GM19238 (cell line): ENCODE data around the gene VIPR1.

Experiments used
- DNase-seq: peaks from one replicate; pipeline ENCODE4 v3.0.0; 2011; ENCODE audit warnings: low spot score; ENCODE audit not compliant: insufficient read length

VIPR1 gene

GRCh38 chr3:42502429-42503250, at the start of gene VIPR1:
TSS of gene VIPR1 (plus strand) at chr3:42502643. CDS start at chr3:42502736, 93 bp downstream.
- DNase-seq = peak; percentile 88

GRCh38 chr3:42456211-42456610, 46.2 kb upstream of the VIPR1 start:
- no peak for DNase-seq

- no peak for DNase-seq
Measured at GRCh38 chr3:42459151-42459550, 43.3 kb upstream of the VIPR1 start.

- no peak for DNase-seq
Measured at GRCh38 chr3:42461762-42462161, 40.7 kb upstream of the VIPR1 start.

- DNase-seq = no peak
Measured at GRCh38 chr3:42463093-42463492, 39.4 kb upstream of the VIPR1 start.

GRCh38 chr3:42468111-42468510, 34.3 kb upstream of the VIPR1 start:
- DNase-seq = no peak

- no peak for DNase-seq
Measured at GRCh38 chr3:42472555-42472954, 29.9 kb upstream of the VIPR1 start.

GRCh38 chr3:42473083-42473932, 29.1 kb upstream of the VIPR1 start:
- DNase-seq = no peak

- no peak for DNase-seq
Measured at GRCh38 chr3:42476225-42477125, 26.0 kb upstream of the VIPR1 start.

- DNase-seq = no peak
Measured at GRCh38 chr3:42477696-42478095, 24.7 kb upstream of the VIPR1 start.

GRCh38 chr3:42478830-42479229, 23.6 kb upstream of the VIPR1 start:
- DNase-seq = no peak

- no peak for DNase-seq
Measured at GRCh38 chr3:42486814-42487565, 15.5 kb upstream of the VIPR1 start.

- no peak for DNase-seq
Measured at GRCh38 chr3:42488687-42489086, 13.8 kb upstream of the VIPR1 start.

- DNase-seq = no peak
Measured at GRCh38 chr3:42489116-42489936, 13.1 kb upstream of the VIPR1 start.

GRCh38 chr3:42489937-42490227, 12.6 kb upstream of the VIPR1 start:
- no peak for DNase-seq

GRCh38 chr3:42490243-42490642, 12.2 kb upstream of the VIPR1 start:
- peak; percentile 46 for DNase-seq

- DNase-seq = no peak
Measured at GRCh38 chr3:42491881-42492507, 10.4 kb upstream of the VIPR1 start.

GRCh38 chr3:42492508-42493080, 9.8 kb upstream of the VIPR1 start:
- DNase-seq = no peak

- no peak for DNase-seq
Measured at GRCh38 chr3:42493126-42493797, 9.2 kb upstream of the VIPR1 start.
